Left forelimb (tissue), 1 donor: ENCODE data around the gene SARDH.
A peak's percentile ranks its signal among the peaks of the same experiment; 100 is the strongest.

ENCODE experiments used
- DNase-seq: peaks from one replicate; pipeline ENCODE4 v3.0.0-alpha.2; 2018; ENCODE audit warnings: low spot score

SARDH gene

GRCh38 chr9:133715866-133716563, 22.1 kb downstream of the SARDH start:
- peak; percentile 69 for DNase-seq

GRCh38 chr9:133715295-133715865, 22.8 kb downstream of the SARDH start:
- DNase-seq: peak; percentile 49

- DNase-seq: peak; percentile 64
Observed at GRCh38 chr9:133714606-133715294, 23.4 kb downstream of the SARDH start.

- peak; percentile 47 for DNase-seq
Observed at GRCh38 chr9:133713960-133714495, 24.1 kb downstream of the SARDH start.

GRCh38 chr9:133713150-133713959, 24.8 kb downstream of the SARDH start:
- DNase-seq: peak; percentile 56

GRCh38 chr9:133712221-133713100, 25.7 kb downstream of the SARDH start:
- DNase-seq: peak; percentile 58

GRCh38 chr9:133711428-133712220, 26.5 kb downstream of the SARDH start:
- no peak for DNase-seq

GRCh38 chr9:133710661-133711427, 27.3 kb downstream of the SARDH start:
- DNase-seq: no peak

- no peak for DNase-seq
Observed at GRCh38 chr9:133709691-133710571, 28.2 kb downstream of the SARDH start.

GRCh38 chr9:133709015-133709611, 29.0 kb downstream of the SARDH start:
- DNase-seq: no peak

GRCh38 chr9:133708246-133709014, 29.7 kb downstream of the SARDH start:
- DNase-seq: no peak

- no peak for DNase-seq
Observed at GRCh38 chr9:133707763-133708245, 30.3 kb downstream of the SARDH start.

- DNase-seq: peak; percentile 61
Observed at GRCh38 chr9:133707065-133707762, 30.9 kb downstream of the SARDH start.

- DNase-seq: peak; percentile 65
Observed at GRCh38 chr9:133706307-133707050, 31.7 kb downstream of the SARDH start.

- DNase-seq: peak; percentile 15
Observed at GRCh38 chr9:133705576-133705975, 32.6 kb downstream of the SARDH start.

- peak; percentile 45 for DNase-seq
Observed at GRCh38 chr9:133704711-133705181, 33.4 kb downstream of the SARDH start.
